SIG-M5 treated with dmso at 0.1 percent for 504 hours (cell line): ENCODE results near the gene BEAN1.

Source experiments
- DNase-seq: peaks from one replicate; lab custom pipeline; 2025; ENCODE audit not compliant: unreplicated experiment; lab: John Stamatoyannopoulos, UW

Gene BEAN1

DNA sequence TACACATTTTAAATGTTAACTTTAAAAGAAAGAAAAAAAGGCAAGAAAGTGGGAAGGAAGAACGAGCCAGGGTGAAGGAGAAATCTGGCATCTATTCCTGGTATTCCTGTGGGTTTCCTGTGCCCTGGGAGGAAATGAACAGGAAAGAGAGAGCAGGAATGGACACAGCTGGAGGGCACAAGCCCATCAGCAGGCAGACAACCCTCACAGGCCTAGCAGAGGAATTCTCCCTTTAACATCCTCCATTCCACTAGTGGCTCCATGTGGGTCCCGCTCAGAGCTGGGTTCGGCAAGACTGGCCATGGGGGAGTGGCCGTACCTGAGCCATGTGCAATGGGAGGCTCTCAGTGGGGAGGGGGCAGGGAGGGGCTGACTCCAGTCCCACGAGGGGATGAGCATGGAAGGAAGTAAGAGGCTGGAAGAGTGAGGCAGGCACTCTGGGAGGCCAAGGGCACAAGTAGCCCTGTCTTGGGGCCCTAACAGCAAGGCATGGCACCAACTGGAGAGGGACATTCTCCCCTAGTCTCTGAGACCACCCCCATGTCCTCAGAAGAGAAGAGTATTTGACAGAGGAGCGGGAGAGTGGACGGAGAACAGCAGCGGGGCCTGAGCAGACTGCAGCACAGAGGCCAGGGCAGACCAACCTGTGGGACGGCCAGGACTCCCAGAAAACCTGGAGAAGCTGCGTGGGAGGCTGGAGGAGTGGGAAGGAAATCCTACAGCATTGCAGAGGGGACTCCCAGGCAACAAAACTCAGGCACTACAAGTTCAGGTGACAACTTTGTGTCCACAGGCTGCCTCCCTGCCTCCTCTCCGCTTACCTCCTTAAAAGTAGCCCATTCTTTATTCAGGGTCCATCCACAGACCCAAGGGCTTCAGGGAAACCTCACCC, 92.6 kb downstream of the BEAN1 start:
- DNase-seq: no peak

DNA sequence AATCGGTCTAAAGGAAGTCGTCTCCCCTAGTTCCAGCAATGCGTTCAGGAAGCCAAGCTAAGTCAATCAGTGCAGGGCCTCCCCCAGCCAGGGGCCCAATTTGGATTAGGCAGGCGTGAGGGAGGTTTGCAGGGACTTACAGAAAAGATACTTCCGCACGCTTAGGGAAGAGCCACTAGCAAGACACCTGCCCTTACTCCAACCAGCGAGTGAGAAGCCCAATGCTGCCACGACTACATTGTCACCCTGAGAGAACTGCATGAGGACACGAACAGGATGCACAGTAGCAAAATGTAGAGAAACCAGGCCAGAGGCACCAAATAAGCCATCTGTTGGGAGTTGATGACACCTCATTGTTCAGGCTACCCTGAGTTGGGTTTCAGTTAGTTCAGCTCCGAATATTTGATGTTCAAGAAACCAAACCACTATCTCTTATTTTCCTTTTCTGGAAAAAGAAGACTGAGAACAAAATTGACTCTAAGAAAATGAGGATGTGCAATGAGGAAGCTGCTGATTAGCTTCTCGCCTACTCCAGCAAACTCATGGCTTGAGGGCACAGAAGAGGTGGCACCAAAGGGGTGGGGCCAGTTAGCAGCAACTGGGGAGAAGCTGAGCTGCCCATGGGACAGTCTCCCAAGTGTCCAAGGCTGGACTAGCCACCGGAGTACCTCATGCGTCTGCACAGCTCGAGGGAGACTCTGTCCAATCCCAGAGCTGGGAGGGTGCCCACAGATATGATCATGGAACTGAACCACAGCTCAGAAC, 93.5 kb downstream of the BEAN1 start:
- peak; percentile 63 for DNase-seq

DNA sequence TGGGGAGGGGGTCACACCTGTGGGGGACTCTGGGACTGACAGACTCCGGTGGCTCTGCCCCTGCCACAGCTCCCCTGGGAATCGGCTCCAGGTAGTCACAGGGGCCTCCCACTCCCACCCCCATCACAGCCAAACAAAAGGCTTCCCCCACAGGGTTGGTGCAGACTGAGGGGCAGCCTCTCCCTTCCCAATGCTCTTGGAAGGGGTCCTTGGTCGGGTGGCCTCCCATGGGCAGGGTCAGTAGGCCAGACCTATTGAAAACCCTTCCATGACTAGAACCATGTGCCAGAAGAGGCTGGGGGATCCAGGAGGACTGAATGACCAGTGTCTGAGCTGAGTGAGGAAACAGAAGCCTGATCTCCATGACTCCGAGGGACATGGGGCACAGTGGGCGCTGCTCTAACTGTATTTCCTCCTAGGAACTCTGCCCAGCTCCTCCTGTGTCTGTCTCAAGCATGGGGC, 94.2 kb downstream of the BEAN1 start:
- no peak for DNase-seq

DNA sequence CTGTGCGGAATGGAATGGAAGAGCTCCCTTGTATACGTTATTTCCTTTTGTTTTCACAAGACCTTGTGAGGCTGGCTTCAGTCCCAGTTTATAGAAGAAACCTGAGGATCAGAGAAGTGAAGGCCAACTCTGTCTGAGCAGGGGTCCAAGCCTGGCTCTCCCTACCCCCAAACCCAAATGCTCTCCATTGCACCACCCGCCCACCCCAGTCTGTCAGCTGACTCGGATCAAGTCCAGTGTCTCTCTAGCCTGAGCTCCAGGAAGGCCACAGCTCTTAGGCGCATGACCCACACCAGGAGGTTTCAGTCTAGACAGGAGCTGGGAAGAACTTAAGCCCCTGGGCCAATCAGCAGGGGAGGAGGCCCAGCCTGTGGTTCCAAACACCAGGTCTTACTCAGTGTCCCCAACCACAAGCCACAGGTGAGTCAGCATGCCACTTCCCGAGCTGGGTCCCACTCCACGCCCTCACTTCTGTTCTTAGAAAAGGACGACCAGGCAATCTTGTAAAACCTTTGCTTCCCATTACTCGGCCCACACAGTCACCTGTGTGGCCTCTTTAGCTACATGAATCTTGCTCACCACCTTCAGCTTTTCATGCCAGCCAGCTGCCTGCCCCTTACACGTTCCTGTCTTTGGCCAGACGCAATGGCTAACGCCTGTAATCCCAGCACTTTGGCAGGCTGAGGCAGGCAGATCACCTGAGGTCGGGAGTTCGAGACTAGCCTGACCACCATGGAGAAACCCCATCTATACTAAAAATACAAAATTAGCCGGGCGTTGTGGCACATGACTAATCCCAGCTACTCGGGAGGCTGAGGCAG, 95.1 kb downstream of the BEAN1 start:
- peak; percentile 79 for DNase-seq

DNA sequence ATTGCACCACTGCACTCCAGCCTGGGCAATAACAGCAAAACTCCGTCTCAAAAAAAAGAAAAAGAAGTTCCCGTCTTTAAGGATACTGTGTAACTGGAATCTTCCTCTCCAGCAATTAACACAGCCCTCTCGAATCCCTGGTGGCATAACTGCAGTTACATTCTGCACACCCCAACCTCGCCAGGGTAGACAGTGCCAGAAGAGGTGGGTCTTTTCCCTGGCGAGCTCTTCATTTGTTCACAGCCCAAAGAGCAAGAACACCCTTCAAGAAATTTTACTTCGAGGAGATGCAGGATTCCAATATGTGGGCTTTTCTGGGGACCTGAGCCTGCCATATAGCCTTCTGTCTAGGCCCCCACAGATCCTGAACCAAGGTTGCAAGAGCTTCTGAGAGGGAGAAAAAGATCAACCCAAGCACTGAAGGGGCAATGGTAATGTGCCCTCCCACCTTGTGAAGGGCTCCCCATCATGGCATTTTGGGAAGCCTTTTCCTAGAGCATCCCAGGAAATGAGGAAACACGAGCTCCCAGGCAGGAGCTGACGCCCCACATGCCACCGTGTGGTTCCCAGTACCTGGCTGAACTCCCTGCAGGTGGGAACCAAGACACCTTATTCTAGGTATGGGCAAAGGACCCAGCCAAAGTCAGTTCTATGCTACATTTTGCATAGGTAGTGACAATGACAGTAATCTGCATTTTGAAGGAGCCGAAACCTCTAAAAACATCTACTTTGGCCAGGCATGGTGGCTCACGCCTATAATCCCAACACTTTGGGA, 95.9 kb downstream of the BEAN1 start:
- DNase-seq: no peak

DNA sequence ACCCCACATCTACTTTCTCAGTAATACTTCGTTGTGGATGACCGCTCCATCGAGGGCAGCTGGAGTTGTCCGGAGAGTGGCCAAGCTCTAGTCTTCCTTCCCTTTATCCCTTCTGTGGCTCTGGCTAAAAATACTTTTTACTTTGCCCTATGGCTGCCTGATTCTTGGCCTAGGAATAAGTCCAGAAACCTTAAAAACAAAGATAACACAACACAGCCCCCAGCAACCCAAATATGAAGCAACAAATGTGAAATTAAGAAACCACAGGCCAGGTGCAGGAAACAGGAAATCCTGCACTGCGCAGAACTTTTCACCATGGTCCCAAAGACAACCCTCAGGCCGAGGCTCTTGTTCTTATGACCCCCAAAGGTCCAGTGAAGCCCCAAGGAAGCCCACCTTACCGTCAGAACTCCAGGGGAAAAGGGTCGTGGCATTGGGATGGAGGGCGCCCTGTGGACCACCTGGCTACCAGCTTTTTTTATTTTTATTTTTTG, 96.8 kb downstream of the BEAN1 start:
- DNase-seq: peak; percentile 84

DNA sequence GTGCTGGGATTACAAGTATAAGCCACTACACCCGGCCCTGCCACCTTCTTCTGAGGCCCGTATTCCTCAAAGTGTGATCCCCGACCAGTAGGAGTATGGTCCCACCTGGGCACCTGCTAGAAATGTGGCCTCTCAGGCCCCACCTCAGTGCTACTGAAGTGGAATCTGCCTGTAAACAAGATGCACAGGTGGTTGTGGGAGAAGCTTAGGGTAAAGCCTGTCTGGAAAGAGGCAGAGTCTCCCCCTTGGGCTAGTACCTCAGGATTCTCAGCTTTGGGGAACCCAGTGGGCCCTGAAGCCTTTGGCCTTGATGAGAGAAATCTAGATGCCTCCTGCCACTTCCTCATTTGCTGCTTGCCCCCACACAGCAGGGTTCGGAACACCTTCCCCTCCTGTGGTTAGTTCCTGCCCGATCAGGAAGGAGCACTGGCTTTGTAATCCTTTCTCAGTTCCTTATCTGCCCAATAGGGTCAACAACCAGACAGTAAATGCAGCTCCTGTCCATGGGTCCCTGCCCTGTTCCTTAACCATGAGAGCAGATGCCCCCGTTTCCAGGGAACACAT, 97.6 kb downstream of the BEAN1 start:
- peak; percentile 98 for DNase-seq

DNA sequence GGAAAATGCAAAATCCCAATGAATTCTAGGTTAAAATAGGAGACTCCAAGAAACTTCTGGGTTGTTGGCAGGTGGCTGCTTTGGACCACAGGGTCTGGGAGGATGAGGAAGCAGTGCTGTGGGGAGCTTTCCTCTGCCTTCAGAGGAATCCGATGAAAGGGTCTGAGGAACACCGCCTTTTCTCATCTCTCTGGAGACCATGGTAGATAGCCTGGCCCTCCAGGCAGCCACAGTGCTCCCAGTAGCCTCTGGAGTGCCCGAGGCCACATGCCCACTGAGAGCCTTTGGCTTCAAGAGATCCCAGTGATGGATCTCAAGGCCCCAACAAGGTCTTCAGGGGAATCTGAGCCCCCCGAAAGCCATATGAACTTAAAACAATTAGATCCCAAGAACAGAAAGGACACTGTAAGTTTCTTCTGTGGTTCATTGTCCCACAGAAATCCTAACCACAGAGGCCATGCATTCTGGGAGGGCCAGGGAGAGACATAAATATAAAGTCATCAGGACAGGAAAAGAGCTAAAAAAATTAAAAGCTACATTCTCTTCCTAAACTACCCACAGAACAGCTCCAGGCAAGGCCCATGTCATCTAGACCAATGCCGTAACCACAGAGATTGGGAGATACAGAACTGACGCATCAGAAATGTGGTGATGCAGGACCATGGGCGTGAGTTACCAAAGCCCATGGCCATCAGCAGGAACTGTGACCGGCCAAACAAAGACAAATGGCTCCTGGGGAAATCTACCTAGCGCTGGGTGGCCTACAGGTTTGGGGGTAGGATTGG, 98.5 kb downstream of the BEAN1 start:
- DNase-seq: no peak

DNA sequence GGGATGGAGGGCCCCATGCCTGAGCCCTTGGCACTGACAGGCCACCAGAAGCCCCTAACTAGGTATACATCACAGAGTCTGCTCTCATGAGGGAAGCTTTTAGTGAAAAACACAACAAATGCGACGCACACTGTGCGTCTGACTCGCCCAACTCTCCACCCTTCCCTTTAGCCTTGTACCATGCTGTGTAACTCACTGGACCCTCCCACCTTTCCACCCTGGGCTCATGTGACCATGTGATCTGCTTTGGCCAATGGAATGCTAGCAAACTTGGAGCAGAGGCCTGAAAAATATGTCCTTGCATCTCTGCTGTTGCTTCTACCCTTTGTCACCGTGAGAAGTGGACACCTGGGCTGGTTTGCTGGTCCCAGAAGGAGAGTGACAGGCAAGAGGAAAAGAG, 101.2 kb downstream of the BEAN1 start:
- no peak for DNase-seq

DNA sequence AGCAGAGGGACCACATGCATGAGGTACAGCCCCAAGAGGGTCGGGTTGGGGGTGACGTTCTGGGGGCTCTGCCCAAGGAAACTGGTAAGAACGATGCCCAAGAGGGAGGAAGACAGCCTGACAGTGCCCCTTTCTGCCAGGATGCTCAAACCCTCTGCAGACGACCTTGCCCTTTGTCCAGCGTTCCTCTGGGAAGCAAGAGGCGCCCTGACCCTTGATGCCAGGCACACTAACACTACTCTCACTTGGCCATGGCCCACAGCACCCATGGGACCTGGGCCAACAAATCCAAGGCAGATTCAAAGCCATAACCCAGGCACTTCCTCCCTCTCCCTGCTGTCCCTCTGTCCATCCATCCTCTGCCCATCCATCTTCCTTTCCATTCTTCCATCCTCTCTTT, 102.4 kb downstream of the BEAN1 start:
- no peak for DNase-seq
